ENCODE measurements around the gene TRRAP.
"Not testable (repeated sequence)": the region's sequence is repeated elsewhere in the genome, so short reads cannot be mapped to it uniquely, and the experiment has no call there.

Gene TRRAP

DNA sequence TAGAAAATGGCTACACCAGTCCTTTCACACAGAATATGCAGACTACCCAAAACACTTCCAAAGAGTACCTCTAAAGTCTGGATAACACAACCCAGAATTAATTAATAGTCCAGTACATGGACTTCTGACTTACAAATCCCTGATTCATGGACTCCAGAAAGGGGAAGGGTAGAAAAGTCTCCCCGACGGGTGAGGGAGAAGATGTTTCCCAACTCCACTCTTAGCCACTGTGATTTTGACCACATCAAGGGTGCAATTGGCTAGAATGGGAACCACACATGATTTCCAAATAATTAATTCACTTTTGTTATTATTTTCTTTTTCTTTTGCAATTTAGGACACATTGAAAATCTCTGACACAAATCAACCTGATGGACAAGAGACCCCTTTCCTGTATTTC, 9.9 kb upstream of the TRRAP start:
- DNase-seq = no peak

DNA sequence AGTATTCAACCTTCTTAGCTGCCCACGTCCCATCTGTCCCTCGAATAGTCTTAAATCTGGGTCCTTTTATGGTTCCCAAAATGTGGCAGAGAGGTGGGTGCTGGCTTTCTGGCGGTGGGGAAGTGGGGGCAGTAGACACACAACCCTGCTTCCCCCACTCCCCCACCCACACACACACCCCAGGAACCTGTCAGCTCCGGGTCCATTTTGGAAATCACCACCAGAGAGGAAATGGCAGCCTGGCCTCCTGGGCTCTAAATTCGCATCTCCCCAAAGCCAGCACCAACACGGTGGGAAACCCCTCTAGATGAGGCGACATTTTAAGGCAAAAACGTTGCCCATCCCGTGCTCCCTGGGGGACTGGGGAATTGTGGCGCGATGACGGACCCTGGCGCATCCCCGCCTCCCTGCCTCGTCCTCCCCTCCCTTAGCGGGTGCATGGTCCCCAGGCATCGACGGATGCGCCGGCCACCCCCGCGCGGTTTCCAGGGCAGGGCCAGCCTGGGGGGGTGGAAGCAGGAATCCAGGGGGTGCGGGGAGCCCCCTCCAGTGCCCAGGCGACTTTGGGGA, 9.2 kb upstream of the TRRAP start:
- no peak for DNase-seq

GRCh38 chr7:98869597-98870120, 8.7 kb upstream of the TRRAP start, which contains the start of gene TMEM130:
TSS of gene TMEM130 (minus strand) at chr7:98870014. CDS start at chr7:98869861, 153 bp downstream.
- DNase-seq = no peak

DNA sequence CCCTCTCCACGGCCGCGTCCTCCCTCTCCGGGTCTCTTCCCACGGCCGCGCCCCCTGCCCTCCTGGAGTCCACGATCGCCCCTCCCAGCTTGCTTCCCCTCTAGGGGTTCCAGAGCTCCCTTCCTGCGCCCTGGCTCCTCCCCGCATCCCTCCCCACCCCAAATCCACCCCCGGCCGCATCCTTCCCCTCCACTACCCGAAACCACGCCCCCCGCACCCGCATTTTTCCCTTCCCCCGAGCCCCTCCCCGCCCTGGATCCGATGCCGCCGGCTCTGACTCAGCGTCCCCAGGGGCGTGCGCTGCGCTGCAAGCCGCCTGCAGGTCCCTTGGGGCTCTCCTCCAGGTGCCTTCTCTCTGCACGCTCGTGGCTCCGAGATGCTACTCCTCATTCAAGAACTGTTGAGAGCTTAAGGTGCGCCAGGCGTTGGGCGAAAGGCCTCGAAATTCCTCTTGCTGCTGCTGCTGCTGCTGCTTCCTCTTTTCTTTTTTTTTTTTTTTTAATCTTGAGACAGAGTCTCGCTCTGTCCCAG, 8.1 kb upstream of the TRRAP start:
- no peak for DNase-seq

GRCh38 chr7:98870807-98871491, 7.4 kb upstream of the TRRAP start:
- DNase-seq = no peak

- no peak for DNase-seq
These were observed 5.9 kb upstream of the TRRAP start for GRCh38 chr7:98872328-98872924.

DNA sequence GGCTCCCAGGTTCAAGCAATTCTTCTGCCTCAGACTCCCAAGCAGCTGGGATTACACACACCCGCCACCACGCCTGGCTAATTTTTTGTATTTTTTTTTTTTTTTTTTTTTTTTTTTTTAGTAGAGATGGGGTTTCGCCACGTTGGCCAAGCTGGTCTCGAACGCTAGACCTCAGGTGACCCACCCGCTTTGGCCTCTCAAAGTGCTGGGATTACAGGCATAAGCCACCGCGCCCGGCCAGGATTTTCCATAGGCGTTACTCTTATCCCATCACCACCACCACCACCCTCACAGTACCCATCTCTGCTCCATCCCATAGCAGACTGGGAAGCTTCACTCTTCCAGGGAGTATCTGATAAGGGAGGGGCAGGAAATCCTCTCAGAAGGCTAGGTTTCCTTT, 4.7 kb upstream of the TRRAP start:
- not testable (repeated sequence) for DNase-seq

DNA sequence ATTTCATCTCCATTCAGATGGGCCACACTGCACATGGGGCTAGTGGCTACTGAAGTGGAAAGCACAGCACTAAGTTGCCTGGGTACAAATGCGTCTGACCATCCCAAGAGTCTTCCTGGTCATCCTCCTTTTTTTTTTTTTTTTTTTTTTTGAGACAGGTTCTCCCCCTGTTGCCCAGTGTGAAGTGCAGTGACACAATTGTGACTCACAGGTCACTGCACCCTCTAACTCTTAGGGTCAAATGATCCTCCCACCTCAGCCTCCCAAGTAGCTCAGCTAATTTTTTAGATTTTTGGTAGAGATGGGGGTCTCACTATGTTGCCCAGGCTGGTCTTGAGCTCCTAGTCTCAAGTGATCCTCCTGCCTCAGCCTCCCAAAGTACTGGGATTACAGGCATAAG, 3.4 kb upstream of the TRRAP start:
- no peak for DNase-seq

DNA sequence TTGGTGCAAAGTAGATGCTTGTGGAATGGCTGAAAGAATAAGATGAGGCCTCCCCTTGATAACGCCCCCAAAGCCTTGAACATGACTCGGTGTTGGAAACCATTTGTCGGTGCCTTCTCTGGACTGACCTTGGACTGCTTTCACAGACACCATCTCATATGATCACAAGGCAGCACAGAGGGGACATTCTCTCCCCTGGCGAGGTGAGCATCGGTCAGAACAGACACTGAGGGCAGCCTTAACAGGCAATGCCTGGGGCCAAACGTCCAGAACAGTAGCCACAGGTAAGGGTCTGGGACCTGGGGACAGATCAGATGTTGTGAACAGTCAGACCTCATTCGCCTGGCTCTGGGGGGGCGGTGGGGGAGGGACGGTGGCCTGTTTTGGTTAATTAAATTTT, 2.8 kb upstream of the TRRAP start:
- no peak for DNase-seq

GRCh38 chr7:98877146-98877545, 1.2 kb upstream of the TRRAP start:
- DNase-seq = no peak

GRCh38 chr7:98877692-98878364, 504 bp upstream of the TRRAP start:
- DNase-seq = no peak

DNA sequence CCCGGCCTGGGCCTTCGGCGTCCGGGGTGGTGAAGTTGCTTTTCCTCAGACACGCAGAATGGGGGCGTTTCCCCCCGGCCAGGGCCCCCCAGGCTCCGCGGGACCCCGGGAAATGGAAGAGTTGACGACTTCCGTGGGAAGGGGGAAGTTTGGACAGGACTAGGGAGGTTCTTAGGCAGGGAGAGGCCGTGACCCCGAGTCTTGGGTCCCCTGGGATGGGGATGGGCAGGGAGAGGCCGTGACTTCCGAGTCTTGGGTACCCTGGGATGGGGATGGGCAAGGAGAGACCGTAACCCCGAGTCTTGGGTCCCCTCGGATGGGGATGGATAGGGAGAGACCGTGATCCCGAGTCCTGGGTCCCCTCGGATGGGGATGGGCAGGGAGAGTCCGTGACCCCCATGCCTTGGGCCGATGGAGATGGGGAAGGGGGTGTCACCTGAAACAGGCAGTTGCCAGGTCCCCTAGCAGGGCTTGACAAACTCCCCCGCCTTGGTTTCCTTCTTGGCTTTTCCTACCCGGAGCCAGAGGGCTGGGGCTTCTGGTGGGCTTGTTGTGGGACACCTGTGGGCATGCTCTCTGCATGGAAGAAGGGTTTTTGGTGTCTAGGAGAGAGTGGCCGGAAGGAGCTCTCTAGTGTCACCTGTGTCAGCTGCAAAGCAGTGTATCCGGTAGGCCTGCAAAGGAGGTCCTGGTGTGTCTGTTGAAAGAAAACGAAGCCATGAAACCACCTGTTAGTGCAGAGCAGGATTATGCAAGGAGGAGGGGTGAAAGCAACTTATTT, 1.1 kb downstream of the TRRAP start:
- no peak for DNase-seq

GRCh38 chr7:98879979-98880315, 1.6 kb downstream of the TRRAP start:
- DNase-seq = no peak

- no peak for DNase-seq
These were observed 2.2 kb downstream of the TRRAP start for GRCh38 chr7:98880485-98880884.

GRCh38 chr7:98881561-98882315, 3.4 kb downstream of the TRRAP start:
- no peak for DNase-seq

- DNase-seq = no peak
These were observed 6.1 kb downstream of the TRRAP start for GRCh38 chr7:98884416-98884815.

DNA sequence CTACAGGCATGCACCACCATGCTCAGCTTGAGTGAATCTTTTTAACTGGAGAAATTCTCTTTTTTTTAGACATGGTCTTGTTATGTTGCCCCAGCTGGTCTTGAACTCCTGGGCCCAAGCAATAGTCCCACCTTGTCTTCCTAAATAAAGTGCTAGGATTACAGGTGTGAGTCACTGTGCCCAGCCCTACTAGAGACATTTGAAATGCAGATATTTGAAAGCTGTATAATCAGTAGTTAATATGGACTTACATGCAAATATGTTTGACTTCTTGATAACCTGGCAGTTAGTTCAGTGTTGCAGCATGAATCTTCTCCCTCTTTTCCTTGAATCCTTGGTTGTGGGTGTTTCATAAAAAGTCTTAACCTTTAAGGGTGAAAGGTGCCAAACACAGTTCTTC, 8.7 kb downstream of the TRRAP start:
- DNase-seq = no peak

DNA sequence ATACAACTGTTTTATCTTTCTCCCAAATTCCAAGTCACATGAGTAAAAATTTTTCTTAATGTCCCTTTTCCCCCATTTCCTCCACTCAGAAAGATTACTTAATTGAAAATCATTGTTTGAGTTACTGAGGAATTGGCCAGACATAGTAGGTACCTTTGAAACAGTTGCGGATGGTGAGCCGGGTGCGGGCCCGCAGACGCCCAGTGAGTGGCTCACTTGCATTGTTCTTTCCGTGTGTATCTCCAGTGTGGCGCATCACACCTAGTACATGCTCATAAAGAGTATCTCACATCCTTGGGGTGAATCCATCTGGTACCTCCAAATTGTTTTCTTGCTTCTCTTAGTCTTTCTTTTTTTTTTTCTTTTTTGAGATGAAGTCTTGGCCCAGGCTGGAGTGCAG, 14.3 kb downstream of the TRRAP start:
- DNase-seq = no peak

DNA sequence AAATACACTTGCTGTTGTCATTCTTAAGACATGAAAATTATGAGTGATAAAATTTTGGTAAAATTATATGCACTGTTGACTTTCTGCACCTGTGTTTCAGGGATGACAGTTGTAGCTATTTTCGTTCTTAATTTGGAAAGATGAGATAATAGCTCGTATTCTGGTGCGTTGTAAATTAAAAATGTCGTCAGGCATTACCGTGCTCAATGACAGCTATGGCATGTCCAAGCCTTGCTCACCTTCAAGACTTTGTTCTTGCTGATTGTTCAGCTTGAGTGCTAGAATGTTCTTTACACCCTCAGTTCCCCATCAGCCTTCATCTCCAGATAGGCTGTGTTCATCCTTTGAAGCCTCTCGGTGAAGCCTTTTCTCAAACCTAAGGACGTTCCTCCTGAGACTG, 21.5 kb downstream of the TRRAP start:
- no peak for DNase-seq

DNA sequence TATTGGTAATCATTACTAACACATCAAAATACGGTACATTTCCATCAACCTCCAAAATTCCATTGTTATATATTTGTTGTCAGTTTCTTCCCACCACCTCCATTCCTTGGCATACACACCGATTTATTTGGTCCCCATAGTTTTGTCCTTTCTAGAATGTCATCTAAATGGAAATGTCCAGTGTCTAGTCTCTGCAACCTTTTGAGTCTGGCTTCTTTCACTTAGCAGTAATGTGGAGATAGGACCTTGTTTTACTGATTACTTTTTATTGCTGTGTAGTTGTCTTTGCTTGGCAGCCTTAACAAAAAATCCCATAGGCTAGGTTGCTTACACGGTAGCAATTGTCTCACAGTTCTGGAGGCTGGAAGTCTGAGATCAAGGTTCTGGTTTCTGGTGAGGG, 22.5 kb downstream of the TRRAP start:
- no peak for DNase-seq

DNA sequence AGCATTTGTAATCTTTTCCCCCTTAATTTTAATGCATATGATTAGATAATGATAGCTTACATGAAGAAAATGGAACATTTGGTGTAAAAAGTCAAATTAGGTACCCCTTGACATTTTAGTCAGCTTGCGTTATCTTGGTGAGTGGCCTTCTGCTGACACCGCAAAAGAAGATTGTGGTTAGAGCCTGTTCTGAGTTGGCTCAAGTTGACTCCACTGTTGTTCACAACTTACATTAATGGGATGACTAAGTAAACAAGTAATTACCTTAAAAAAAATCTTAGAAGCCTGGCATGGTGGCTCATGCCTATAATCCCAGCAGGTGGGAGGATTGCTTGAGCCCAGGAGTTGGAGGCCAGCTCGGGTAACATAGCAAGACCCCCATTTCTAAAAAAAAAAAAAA, 24.2 kb downstream of the TRRAP start:
- no peak for DNase-seq

GRCh38 chr7:98903246-98903645, 24.9 kb downstream of the TRRAP start:
- DNase-seq = no peak

Measured in 8988T (cell line).